Stimulated activated CD4-positive, alpha-beta T cell treated with anti-CD3 and anti-CD28 coated beads, Interleukin-15, amount 100 ng/mL, for 1 hour (primary cell): ENCODE data around the gene FOXJ1.

Source experiments
- DNase-seq, 2 donors: peaks; one replicate each; pipeline ENCODE4 v3.0.0-alpha.2; 2020; ENCODE audit warnings: low read depth in 1 of 2, low spot score in 1 of 2

The FOXJ1 gene

DNA sequence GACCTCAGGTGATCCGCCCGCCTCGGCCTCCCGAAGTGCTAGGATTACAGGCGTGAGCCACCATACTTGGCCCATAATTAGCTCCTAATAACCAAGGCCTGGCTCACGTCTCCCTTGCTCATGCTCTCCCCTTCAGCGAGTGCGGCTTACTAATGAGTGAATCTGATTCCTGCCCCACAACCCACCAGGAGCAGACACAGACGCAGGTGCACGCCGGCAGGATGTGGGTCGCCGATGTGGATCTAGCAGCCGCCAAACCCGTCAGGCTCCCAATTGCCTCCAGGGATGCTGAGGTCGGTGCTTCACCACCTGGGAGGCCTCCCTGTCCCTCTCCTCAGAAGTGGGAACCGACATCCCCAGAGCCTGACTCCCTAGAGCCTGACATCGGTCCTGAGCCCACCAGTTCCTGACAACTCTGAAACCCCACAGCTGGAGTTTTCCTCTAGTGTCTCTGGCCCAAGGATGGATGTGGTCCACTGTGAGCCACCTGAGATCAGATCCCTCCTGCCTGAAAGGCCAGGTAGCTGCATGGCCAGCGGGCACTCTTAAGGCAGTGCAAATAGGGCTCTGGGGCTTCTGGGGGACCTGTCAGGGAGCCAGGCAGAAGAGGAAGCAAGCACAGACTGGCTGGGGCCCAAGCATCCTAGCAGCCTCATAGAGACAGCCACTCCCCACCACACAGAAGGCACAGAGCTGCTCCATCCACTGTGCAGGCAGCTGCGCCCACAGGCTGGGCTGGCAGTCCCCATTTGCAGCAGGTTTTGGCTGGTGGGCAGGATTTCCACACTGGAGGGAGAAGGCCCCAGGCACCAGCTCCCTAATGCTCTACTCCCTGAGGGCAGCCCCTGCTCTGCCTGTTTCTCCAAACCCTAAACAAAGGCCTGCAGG is 48.3 kb downstream of the FOXJ1 start:
- DNase-seq = no peak

DNA sequence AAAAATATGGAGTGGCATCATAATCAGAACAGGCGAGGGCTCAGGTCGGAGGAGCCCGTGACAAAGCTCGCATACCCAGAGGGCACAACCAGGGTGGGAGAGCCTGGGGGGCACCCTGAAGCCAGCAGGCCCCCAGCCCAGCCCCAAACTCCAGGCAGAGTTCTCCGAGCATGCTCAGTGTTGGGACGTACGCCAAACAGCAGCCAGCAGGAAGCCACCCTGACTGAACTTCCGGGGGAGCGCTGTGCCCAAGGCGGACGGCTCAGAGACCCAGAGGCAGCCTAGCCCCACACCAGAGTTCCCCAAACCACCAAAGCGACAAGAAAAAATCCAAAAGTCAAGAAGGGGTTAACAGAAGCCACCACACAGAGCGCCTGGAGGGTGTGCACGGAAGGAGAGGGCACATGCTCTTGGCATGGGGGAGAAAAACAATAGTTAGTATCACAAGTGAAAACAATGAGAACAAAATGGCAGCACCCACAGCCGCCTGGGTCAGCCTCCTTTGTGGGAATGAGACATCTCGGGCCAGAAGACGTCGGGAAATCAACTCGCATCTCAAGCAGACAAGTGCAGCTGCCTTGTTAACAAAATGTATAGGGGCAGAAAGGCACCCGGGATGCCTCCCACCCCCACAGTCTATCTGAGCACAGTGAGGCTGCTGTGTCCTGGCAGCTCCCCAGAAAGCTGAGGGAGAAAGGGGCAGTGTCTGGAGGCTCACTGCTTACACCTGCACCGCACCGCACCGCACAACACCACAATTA is 49.3 kb downstream of the FOXJ1 start:
- no peak for DNase-seq

DNA sequence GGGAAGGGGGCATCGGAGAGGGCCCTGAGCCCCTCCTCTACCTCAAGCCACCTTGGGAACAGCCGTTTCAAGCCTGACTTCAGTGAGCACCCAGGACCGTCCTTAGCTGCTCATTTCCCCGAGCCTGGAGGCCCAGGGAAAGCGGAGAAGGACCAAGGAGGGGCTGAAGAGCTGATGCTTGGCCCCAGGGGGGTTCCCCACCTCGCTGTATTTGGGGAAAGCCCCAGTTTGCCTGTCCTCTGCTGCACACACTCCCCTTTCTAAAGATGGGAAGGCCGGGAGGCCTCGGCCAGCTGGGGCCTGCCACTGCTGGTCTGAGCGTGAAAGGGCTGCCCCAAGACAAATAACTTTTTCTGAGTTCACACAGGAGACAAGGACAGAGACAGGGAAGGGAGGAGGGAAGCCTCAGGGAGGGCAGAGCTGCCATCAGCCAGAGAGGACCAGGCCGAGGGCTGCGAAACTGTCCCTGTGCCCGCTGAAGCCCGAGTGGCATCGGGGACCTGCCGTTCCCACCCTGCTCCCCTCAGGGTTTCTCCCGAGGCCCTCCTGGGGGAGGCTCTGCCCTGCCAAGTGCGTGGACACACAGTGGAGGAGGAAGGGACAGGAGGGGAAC is 50.4 kb downstream of the FOXJ1 start:
- no peak for DNase-seq

DNA sequence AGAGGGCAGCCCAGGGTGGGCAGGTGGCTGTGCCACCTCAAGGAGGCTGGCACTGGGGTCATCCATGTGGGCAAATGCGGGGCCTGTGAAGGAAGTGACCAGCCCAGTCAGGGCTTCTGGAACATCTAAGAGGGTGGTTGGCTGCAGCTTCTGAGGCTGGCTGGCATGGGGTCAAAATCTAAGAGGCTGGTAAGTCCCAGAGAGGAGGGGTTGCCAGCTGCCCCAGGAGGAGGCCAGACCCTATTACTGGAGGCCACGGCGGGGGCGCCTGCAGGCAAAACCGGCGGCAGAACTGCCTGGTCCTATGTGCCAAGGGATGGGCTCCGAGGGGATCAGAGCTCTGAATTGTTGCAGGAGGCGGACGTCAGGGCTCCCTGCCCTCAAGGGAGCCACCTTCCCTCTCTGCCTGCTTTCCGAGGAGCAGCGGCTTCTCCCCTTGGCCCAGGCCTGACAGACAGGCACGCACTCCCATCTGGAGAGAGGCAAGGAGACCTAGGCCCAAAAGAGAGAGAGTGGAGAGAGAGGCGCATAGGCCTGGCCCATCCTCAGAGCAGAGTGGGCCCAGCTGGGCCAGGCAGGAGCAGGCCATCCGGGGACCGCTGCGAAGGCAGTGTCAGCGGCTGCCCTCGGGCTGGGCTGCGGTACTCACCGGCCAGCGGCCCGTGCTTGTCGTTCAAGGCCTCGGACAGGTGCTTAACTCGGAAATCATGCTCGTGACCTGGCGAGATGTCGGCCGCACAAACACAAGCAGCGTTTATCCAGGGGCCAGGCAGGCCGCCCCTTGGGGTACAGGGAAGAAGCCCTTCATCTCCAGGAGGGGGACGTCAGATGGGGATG is 51.1 kb downstream of the FOXJ1 start:
- DNase-seq = no peak

DNA sequence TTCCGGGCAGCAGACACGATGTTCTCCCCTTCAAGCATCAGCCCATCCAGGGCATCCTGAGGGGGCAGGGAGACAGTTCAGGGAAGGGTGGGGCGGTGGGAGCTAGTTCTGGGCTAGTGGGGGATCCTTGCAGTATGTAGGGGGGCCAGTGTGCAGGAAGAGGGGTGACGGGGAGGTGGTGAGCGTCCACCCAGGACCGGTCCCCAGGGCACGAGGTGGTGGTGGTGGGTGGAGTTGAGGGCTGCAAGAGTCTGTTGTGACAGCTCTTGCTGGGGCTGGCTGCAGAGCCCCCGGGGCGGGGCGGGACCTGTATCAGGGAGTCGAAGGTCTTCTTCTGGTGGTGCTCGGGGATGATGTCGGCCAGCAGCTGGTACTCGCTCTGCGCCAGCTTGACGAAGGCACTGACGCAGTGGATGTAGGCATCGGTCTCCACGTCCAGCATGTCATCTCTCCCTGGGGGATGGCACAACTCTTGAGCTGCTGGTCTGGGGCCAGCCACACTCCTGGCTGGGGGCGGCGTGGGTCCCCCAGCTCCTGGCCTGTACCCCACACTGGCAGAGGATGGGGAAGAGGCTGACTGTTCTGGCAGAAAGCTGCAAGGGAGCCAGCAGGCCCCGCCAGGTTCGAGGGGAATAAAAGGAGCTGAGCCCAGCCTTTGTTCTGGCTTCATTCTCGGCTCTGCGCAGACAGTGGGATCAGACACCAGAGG is 52.0 kb downstream of the FOXJ1 start:
- DNase-seq = no peak

DNA sequence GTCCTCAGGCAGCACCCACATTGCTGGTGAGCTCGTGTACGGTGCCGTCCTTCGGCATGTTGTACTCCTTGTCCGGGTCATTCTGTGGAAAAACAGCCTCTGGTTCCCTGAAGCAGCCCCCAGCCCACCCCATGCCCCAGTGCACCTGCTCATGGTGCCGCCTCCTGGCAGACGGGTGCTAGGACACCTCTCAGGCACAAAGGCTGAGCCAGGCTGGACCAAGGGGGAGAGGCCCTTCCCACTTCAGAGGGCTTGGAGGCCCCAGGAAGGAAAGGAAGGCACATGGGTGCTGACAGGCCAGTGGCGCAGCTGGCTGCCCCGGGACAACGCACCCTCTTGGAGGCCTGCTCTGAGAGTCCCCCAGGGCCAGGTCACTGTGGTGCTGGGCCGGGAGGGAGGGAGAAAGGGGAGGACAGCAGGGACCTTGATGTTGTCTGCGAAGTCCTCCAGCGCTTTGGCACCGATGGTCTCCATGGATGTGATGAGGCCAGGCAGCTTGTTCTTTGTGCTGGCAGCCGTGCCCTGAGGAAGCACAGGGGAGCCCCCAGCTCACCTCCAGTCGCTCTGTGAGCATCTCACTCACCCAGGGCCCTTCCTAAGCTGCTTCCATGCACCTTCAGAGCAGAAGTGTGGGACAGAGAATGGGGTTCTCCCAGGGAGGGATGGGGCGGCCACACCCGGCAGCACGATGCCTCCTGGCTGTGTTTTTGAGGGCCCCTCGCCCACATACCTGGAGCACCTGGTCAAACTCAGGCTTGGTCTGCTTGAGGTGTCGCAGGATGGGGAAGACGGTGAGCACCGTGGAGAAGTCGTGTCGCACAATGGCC is 52.8 kb downstream of the FOXJ1 start:
- DNase-seq = no peak

DNA sequence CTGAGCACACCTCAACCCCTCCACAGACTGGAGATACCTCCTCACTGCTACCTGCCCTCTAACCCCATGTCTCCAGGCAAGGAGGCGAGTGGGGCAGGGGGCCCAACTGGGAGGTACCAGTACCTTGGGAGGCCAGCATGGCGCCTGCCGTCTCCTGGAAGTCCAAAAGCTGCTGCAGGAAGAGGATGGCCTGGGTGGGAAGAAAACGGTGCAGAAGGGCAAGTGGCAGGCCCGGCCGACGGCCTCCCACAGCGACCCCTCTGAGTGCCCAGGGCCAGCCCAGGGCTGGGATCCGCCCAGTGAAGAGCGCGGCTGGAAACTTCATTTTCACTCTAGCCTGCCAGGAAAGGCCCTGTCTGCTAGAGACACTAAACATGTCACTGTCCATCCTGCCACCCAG is 53.5 kb downstream of the FOXJ1 start:
- no peak for DNase-seq

DNA sequence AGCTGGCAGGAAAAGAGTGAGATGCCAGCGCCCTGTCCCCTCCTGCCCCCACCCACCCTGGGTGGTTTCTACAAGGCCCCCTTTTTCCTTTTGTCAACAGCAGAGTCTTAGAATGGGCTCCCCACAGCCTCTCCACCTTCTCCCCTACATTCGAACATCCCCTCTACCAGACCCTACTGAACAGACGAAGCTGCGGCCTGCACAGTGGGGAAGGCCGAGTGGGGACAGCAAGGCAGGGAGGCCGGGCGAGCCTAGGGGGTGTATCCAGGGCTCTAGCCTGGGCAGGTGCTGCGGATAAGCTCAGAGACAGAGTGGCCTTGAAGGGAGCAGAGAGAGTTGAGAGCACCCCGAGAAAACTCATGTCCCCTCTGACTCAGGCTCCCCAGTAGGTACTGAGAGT is 54.7 kb downstream of the FOXJ1 start:
- DNase-seq = no peak
